GM23248 (cell line): ENCODE measurements around the gene CCDC80.

ENCODE experiments used
- EZH2 ChIP-seq: fragments of 200-600 bp; sonication (generic); IDR thresholded peaks from 2 replicates; pipeline ENCODE4 v1.6.1; 2018; ENCODE audit warnings: antibody characterized with exemption, mild to moderate bottlenecking; ENCODE audit not compliant: insufficient read depth, poor library complexity, severe bottlenecking
- EZH2phosphoT487 ChIP-seq: fragments of 200-600 bp; sonication (generic); IDR thresholded peaks from 2 replicates; pipeline ENCODE4 v1.6.1; 2018; ENCODE audit warnings: antibody characterized with exemption, moderate library complexity, mild to moderate bottlenecking, low read depth; ENCODE audit not compliant: insufficient read depth

DNA sequence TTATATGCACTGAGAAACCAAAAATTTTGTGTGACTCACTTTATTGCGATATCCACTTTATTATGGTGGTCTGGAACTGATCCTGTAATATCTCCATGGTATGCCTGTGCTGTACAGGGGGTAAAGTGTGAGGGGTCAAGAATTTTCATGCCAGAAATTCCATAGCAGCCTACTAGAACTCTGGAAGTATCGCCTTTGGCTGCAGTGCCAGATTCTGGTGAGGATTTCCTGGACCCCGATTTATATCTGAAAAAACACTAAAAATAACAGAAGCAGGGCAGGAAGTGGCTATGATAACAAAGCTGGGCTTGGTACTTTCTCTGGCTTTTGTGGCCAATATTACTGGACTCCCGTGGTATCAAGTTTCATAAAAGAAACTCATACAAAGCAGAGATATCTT, 36.4 kb downstream of the CCDC80 start:
- no peak for TF ChIP-seq EZH2phosphoT487
- no peak for TF ChIP-seq EZH2
